Endothelial cell of umbilical vein (primary cell): Measurements from ENCODE around the gene TAX1BP3. TPM values are rescaled to one million over a fixed set of nuclear protein-coding genes. Genes with fewer than 3 reads are reported as not detected.

Experiments used
- BruUV-seq: library from RNA; stranded (reverse); fragments of 400-500 nt; replicated peaks from 2 replicates; lab custom pipeline; 2021; lab: Mats Ljungman, UMichigan
- CTCF ChIA-PET: fragments of 300-600, 350-600 bp; sonication (Branson Sonifier 250); formaldehyde crosslinking; loops from one replicate; lab custom pipeline; 2021; ENCODE audit warnings: antibody characterized with exemption, inconsistent platforms; lab: Charles Lee
- POLR2A ChIA-PET: fragments of 300-600, 350-600 bp; sonication (Branson Sonifier 250); formaldehyde crosslinking; loops from one replicate; lab custom pipeline; 2021; ENCODE audit warnings: antibody characterized with exemption, inconsistent platforms; lab: Charles Lee
- DNase-seq: peaks from one replicate; pipeline ENCODE4 v3.0.0-alpha.2; 2011; ENCODE audit warnings: low read depth, low spot score
- FAIRE-seq: peaks from 2 replicates; lab custom pipeline; 2011; peaks lifted over from hg19 to GRCh38; lab: Jason Lieb, UNC
- H2AFZ ChIP-seq: 2 replicates; pipeline ENCODE4 v1.6.0; 2012; ENCODE audit warnings: low read depth, low read length, control low read depth, inconsistent platforms
- H3K27ac ChIP-seq: 2 replicates; pipeline ENCODE4 v1.5.1; 2011; ENCODE audit warnings: low read depth, mild to moderate bottlenecking, control low read depth, low read length, moderate library complexity; ENCODE audit not compliant: insufficient read depth
- H3K27me3 ChIP-seq, 2 experiments: 2 replicates each; pipeline versions ENCODE4 v1.6.0 to v1.6.1; 2011; ENCODE audit warnings: low read length in 2 of 2, mixed read lengths in 1 of 2; ENCODE audit not compliant: control insufficient read depth in 2 of 2, insufficient read depth in 2 of 2
- H3K36me3 ChIP-seq, 2 experiments: 2 replicates in 1 of 2; 3 replicates in 1 of 2; pipeline ENCODE4 v1.5.1; 2011; ENCODE audit warnings: low read length in 2 of 2, mild to moderate bottlenecking in 1 of 2, moderate library complexity in 1 of 2; ENCODE audit not compliant: control insufficient read depth in 2 of 2, insufficient read depth in 2 of 2; ENCODE audit errors: extremely low read depth in 1 of 2
- H3K4me1 ChIP-seq: 3 replicates; pipeline ENCODE4 v1.5.1; 2011; ENCODE audit warnings: mild to moderate bottlenecking, low read length; ENCODE audit not compliant: control insufficient read depth, insufficient read depth; ENCODE audit errors: extremely low read depth
- H3K4me2 ChIP-seq: 2 replicates; pipeline ENCODE4 v1.6.1; 2011; ENCODE audit warnings: low read length, control low read depth, mixed read lengths; ENCODE audit not compliant: insufficient read depth
- H3K4me3 ChIP-seq, 3 experiments: fragments of 200-600 bp in 1 of 3; sonication (generic), shearing (Covaris generic) in 1 of 3; replicated peaks in 1 of 3; 2 replicates each; pipeline ENCODE4 v1.5.1; 2011 to 2016; ENCODE audit warnings: control low read depth in 3 of 3, low read length in 3 of 3, mild to moderate bottlenecking in 2 of 3, inconsistent platforms in 1 of 3, low read depth in 1 of 3, moderate library complexity in 1 of 3; ENCODE audit not compliant: insufficient read depth in 1 of 3
- H3K79me2 ChIP-seq: 2 replicates; pipeline ENCODE4 v1.6.0; 2012; ENCODE audit warnings: low read length, inconsistent platforms; ENCODE audit not compliant: control insufficient read depth, insufficient read depth
- H3K9ac ChIP-seq: replicated peaks from 2 replicates; pipeline ENCODE3; 2011; ENCODE audit warnings: low read length, control low read depth; ENCODE audit not compliant: insufficient read depth; ENCODE audit errors: extremely low read depth
- H3K9me1 ChIP-seq: replicated peaks from 3 replicates; pipeline ENCODE4 v1.6.0; 2011; ENCODE audit warnings: mild to moderate bottlenecking, low read length; ENCODE audit not compliant: control insufficient read depth, insufficient read depth; ENCODE audit errors: extremely low read depth
- H3K9me3 ChIP-seq: replicated peaks from 2 replicates; pipeline ENCODE4 v1.5.1; 2012; ENCODE audit warnings: low read length, inconsistent platforms; ENCODE audit not compliant: control insufficient read depth, insufficient read depth
- H4K20me1 ChIP-seq: replicated peaks from 2 replicates; pipeline ENCODE3; 2011; ENCODE audit warnings: mild to moderate bottlenecking, low read length; ENCODE audit not compliant: control insufficient read depth, insufficient read depth; ENCODE audit errors: extremely low read depth
- FOS ChIP-seq: IDR thresholded peaks from 2 replicates; pipeline ENCODE4 v1.6.1; 2011; ENCODE audit warnings: mild to moderate bottlenecking, low read length, moderate library complexity, borderline replicate concordance; ENCODE audit not compliant: insufficient read depth
- GATA2 ChIP-seq: IDR thresholded peaks from 2 replicates; pipeline ENCODE4 v1.7.0; 2011; ENCODE audit warnings: low read depth, mild to moderate bottlenecking, moderate library complexity, mixed read lengths, low read length; ENCODE audit not compliant: insufficient read length, insufficient read depth
- JUN ChIP-seq: IDR thresholded peaks from 2 replicates; pipeline ENCODE4 v1.6.1; 2011; ENCODE audit warnings: borderline replicate concordance, low read depth; ENCODE audit not compliant: insufficient read length, insufficient read depth
- MYC ChIP-seq: IDR thresholded peaks from one replicate; pipeline ENCODE4 v1.6.1; 2011; ENCODE audit warnings: mild to moderate bottlenecking, low read depth, low read length
- POLR2A ChIP-seq: IDR thresholded peaks from 2 replicates; pipeline ENCODE4 v1.6.1; 2012; ENCODE audit warnings: low read depth, mild to moderate bottlenecking, control low read depth, low read length
- POLR2AphosphoS5 ChIP-seq: IDR thresholded peaks from 2 replicates; pipeline ENCODE4 v1.6.1; 2012; ENCODE audit warnings: low read depth, mild to moderate bottlenecking, control low read depth, low read length, moderate library complexity; ENCODE audit not compliant: insufficient read depth
- dilution Hi-C: fragments of 300-500 bp; cut with MboI; formaldehyde crosslinking; loops from one replicate; pipeline ENCODE4 v1.15.0; 2019; ENCODE audit warnings: low sequenced_read_pairs; ENCODE audit not compliant: extremely low pct_ligation_motif_present
- intact Hi-C: fragments of 100-400 bp; cut with micrococcal nuclease; formaldehyde crosslinking; loops from one replicate; pipeline ENCODE4 v1.10.0; 2022
- polyA plus RNA-seq, 4 experiments: library from polyadenylated mRNA; depleted of rRNA in 3 of 4; stranded (reverse) in 3 of 4; unstranded in 1 of 4; fragments of >200 nt; gene quantifications; 2 replicates each; pipeline versions ENCODE4 v1.2.1 to v1.2.3, GENCODE V29; 2011 to 2012; ENCODE audit warnings: missing spikeins in 1 of 4
- total RNA-seq: library from RNA; stranded (reverse); gene quantifications from 2 replicates; pipeline ENCODE4 v1.2.3, GENCODE V29; 2021
- TF ChIP-seq, protein P1 (sequence below), 2 donors: IDR thresholded peaks; 1 replicate in 1 of 2; 2 replicates in 1 of 2; pipeline ENCODE4 v1.5.1; 2011; ENCODE audit warnings: low read length in 2 of 2, mild to moderate bottlenecking in 2 of 2, moderate library complexity in 2 of 2, control low read depth in 1 of 2, inconsistent platforms in 1 of 2, low read depth in 1 of 2; ENCODE audit not compliant: insufficient read depth in 1 of 2; ENCODE audit errors: extremely low read depth in 1 of 2

The TAX1BP3 gene
- total and polyA plus RNA-seq, 2 donors (not counting 3 experiments of a cell fraction or from before 2014, with no cell fraction given) = 254 to 315 TPM

GRCh38 chr17:3688027-3688553 is 19.7 kb upstream of the TAX1BP3 start:
- Histone ChIP-seq H4K20me1 (no peaks in the 10 kb centered on the region), H3K9ac (no peak overlapping the region), H3K4me1 (no peaks in the 10 kb centered on the region), H2AFZ (no peak overlapping the region), H3K9me3 (no peaks in the 10 kb centered on the region), H3K79me2 (no peaks in the 10 kb centered on the region), H3K27me3 (peaks cover 0 to 5% of the 10 kb centered on the region in 2 experiments), H3K4me3 (no peak overlapping the region), H3K4me2 (no peak overlapping the region), H3K27ac (no peak overlapping the region), H3K9me1 (no peaks in the 10 kb centered on the region), H3K36me3 (no peaks in the 10 kb centered on the region)
- ChIA-PET POLR2A (no interaction called here), CTCF (interaction anchor here (1.1 kb wide), 2 partner anchors 12 to 50 kb away, joined by 3 to 4 read pairs; no protein-coding TSS in a partner anchor)
- BruUV-seq = no TSS peak
- DNase-seq (no peak), FAIRE-seq (no peak)
- dilution Hi-C loops = no loop called here
- TF ChIP-seq POLR2A = no peak
- TF ChIP-seq, protein P1, sequence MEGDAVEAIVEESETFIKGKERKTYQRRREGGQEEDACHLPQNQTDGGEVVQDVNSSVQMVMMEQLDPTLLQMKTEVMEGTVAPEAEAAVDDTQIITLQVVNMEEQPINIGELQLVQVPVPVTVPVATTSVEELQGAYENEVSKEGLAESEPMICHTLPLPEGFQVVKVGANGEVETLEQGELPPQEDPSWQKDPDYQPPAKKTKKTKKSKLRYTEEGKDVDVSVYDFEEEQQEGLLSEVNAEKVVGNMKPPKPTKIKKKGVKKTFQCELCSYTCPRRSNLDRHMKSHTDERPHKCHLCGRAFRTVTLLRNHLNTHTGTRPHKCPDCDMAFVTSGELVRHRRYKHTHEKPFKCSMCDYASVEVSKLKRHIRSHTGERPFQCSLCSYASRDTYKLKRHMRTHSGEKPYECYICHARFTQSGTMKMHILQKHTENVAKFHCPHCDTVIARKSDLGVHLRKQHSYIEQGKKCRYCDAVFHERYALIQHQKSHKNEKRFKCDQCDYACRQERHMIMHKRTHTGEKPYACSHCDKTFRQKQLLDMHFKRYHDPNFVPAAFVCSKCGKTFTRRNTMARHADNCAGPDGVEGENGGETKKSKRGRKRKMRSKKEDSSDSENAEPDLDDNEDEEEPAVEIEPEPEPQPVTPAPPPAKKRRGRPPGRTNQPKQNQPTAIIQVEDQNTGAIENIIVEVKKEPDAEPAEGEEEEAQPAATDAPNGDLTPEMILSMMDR (IDR thresholded peaks at IDR 0.05; ENCODE audit: extremely low read depth in 1 of 2, insufficient read depth in 1 of 2, low read depth in 1 of 2, low read length in 2 of 2) = no peak
- TF ChIP-seq JUN = no peak
- TF ChIP-seq POLR2AphosphoS5 = no peak
- TF ChIP-seq MYC = no peak
- no peak for TF ChIP-seq GATA2
- no peak for TF ChIP-seq FOS
- intact Hi-C loops = no loop called here
